NCI-H2227 (cell line): ENCODE measurements around the gene KNOP1.

Experiments
- DNase-seq: peaks from one replicate; lab custom pipeline; 2025; ENCODE audit not compliant: unreplicated experiment; lab: John Stamatoyannopoulos, UW

KNOP1 gene

GRCh38 chr16:19717741-19718623, at the start of gene KNOP1, which contains the start of gene IQCK:
Gene KNOP1, minus strand, starts transcription at chr16:19718227. Its CDS starts 3,192 bp downstream, at chr16:19715035.
Gene IQCK, plus strand, starts transcription at chr16:19718271. Its CDS starts 36 bp downstream, at chr16:19718307.
- DNase-seq: peak; percentile 95

- DNase-seq: no peak
Measured at GRCh38 chr16:19767497-19767896, 49.5 kb upstream of the KNOP1 start.

GRCh38 chr16:19766988-19767387, 49.0 kb upstream of the KNOP1 start:
- DNase-seq: no peak

GRCh38 chr16:19766554-19766884, 48.5 kb upstream of the KNOP1 start:
- no peak for DNase-seq

- no peak for DNase-seq
Measured at GRCh38 chr16:19765860-19766553, 48.0 kb upstream of the KNOP1 start.

- no peak for DNase-seq
Measured at GRCh38 chr16:19760356-19761060, 42.5 kb upstream of the KNOP1 start.

GRCh38 chr16:19757762-19758595, 40.0 kb upstream of the KNOP1 start:
- DNase-seq: no peak

GRCh38 chr16:19757026-19757425, 39.0 kb upstream of the KNOP1 start:
- no peak for DNase-seq

- DNase-seq: no peak
Measured at GRCh38 chr16:19755268-19755667, 37.2 kb upstream of the KNOP1 start.

- no peak for DNase-seq
Measured at GRCh38 chr16:19754644-19755036, 36.6 kb upstream of the KNOP1 start.

- no peak for DNase-seq
Measured at GRCh38 chr16:19753815-19754643, 36.0 kb upstream of the KNOP1 start.

- DNase-seq: no peak
Measured at GRCh38 chr16:19751478-19752385, 33.7 kb upstream of the KNOP1 start.

GRCh38 chr16:19749571-19750080, 31.6 kb upstream of the KNOP1 start:
- DNase-seq: no peak

- DNase-seq: no peak
Measured at GRCh38 chr16:19748389-19749168, 30.6 kb upstream of the KNOP1 start.

GRCh38 chr16:19746561-19746960, 28.5 kb upstream of the KNOP1 start:
- DNase-seq: no peak

GRCh38 chr16:19745286-19746010, 27.4 kb upstream of the KNOP1 start:
- DNase-seq: no peak

GRCh38 chr16:19744670-19745069, 26.6 kb upstream of the KNOP1 start:
- no peak for DNase-seq
